Fibroblast of lung (primary cell): ENCODE results near the gene PUS1. TPM values are rescaled to one million over a fixed set of nuclear protein-coding genes. Genes with fewer than 3 reads are reported as not detected.
"Not testable (repeated sequence)": the region's sequence is repeated elsewhere in the genome, so short reads cannot be mapped to it uniquely, and the experiment has no call there.

Experiments
- DNase-seq, 2 donors: peaks; one replicate each; pipeline versions ENCODE4 v3.0.0 to v3.0.0-alpha.2; 2010; ENCODE audit warnings: low read depth in 2 of 2
- H2AFZ ChIP-seq: 2 replicates; pipeline ENCODE4 v1.5.1; 2012; ENCODE audit warnings: low read length, control low read depth, inconsistent platforms
- H3K27ac ChIP-seq: 2 replicates; pipeline ENCODE4 v1.5.1; 2011; ENCODE audit warnings: low read length, control low read depth; ENCODE audit not compliant: insufficient read depth
- H3K27me3 ChIP-seq: 2 replicates; pipeline ENCODE4 v1.5.1; 2011; ENCODE audit warnings: mild to moderate bottlenecking, low read length; ENCODE audit not compliant: control insufficient read depth, insufficient read depth
- H3K36me3 ChIP-seq: 2 replicates; pipeline ENCODE4 v1.5.1; 2011; ENCODE audit warnings: low read length; ENCODE audit not compliant: control insufficient read depth, insufficient read depth
- H3K4me1 ChIP-seq: 2 replicates; pipeline ENCODE4 v1.5.1; 2011; ENCODE audit warnings: low read length; ENCODE audit not compliant: control insufficient read depth, insufficient read depth; ENCODE audit errors: extremely low read depth
- H3K4me2 ChIP-seq: 2 replicates; pipeline ENCODE4 v1.5.1; 2011; ENCODE audit warnings: low read length, control low read depth; ENCODE audit not compliant: insufficient read depth; ENCODE audit errors: extremely low read depth
- H3K4me3 ChIP-seq, 4 experiments: fragments of 200-600 bp in 1 of 4; sonication (generic) in 1 of 4; replicated peaks in 1 of 4; 2 replicates each; pipeline ENCODE4 v1.5.1; 2011 to 2016; ENCODE audit warnings: low read length in 4 of 4, low read depth in 3 of 4, mild to moderate bottlenecking in 3 of 4, control low read depth in 2 of 4, inconsistent platforms in 1 of 4, mixed read lengths in 1 of 4; ENCODE audit not compliant: insufficient read depth in 1 of 4; ENCODE audit errors: control extremely low read depth in 1 of 4
- H3K79me2 ChIP-seq: 2 replicates; pipeline ENCODE4 v1.5.1; 2012; ENCODE audit warnings: mild to moderate bottlenecking, low read length, inconsistent platforms; ENCODE audit not compliant: control insufficient read depth, insufficient read depth
- H3K9ac ChIP-seq: 2 replicates; pipeline ENCODE4 v1.5.1; 2011; ENCODE audit warnings: mild to moderate bottlenecking, low read length, control low read depth; ENCODE audit not compliant: insufficient read depth
- H3K9me3 ChIP-seq: 2 replicates; pipeline ENCODE4 v1.5.1; 2012; ENCODE audit warnings: low read depth, low read length; ENCODE audit not compliant: control insufficient read depth, insufficient read depth
- H4K20me1 ChIP-seq: 2 replicates; pipeline ENCODE4 v1.5.1; 2011; ENCODE audit warnings: low read length; ENCODE audit not compliant: control insufficient read depth, insufficient read depth; ENCODE audit errors: extremely low read depth
- CTCF ChIP-seq, 2 donors: IDR thresholded peaks in 1 of 2; conservative IDR thresholded peaks in 1 of 2; 1 replicate in 1 of 2; 2 replicates in 1 of 2; pipeline ENCODE4 v1.5.1; 2011 to 2012; ENCODE audit warnings: low read length in 2 of 2, control low read depth in 1 of 2, inconsistent platforms in 1 of 2, low read depth in 1 of 2, mild to moderate bottlenecking in 1 of 2
- EZH2 ChIP-seq: IDR thresholded peaks from 2 replicates; pipeline ENCODE4 v1.5.1; 2012; ENCODE audit warnings: low read length, control low read depth, mild to moderate bottlenecking; ENCODE audit errors: missing control alignments
- polyA plus RNA-seq, 2 donors: library from polyadenylated mRNA; depleted of rRNA in 1 of 2; stranded (reverse) in 1 of 2; unstranded in 1 of 2; fragments of >200 nt; gene quantifications; 2 replicates each; pipeline ENCODE4 v1.2.1, GENCODE V29; 2011 to 2012; ENCODE audit warnings: missing spikeins in 1 of 2
- total RNA-seq: library from RNA; depleted of rRNA; stranded (reverse); fragments of >200 nt; gene quantifications from 2 replicates; pipeline ENCODE4 v1.2.1, GENCODE V29; 2014

PUS1 gene
- total and polyA plus RNA-seq, 2 donors (not counting 1 experiment from before 2014, with no cell fraction given) = 8.3 to 10.1 TPM

GRCh38 chr12:131983026-131983425, 54.0 kb downstream of the PUS1 start:
- H3K4me3 ChIP-seq = no peak overlapping the region
- H3K36me3 ChIP-seq = peaks cover 11% of the 10 kb centered on the region
- H3K27ac ChIP-seq = no peak overlapping the region
- no peaks in the 10 kb centered on the region for H3K79me2 ChIP-seq
- H4K20me1 ChIP-seq = no peaks in the 10 kb centered on the region
- H2AFZ ChIP-seq = no peak overlapping the region
- no peaks in the 10 kb centered on the region for H3K27me3 ChIP-seq
- no peaks in the 10 kb centered on the region for H3K9me3 ChIP-seq
- DNase-seq = no peak
- H3K4me1 ChIP-seq = peaks cover 2% of the 10 kb centered on the region
- H3K4me2 ChIP-seq = no peak overlapping the region
- no peak overlapping the region for H3K9ac ChIP-seq
- no peak for TF ChIP-seq EZH2
- TF ChIP-seq CTCF (conservative IDR thresholded peaks at IDR 0.05 in 1 of 2, IDR thresholded peaks at IDR 0.05 in 1 of 2; ENCODE audit: low read depth in 1 of 2, low read length in 2 of 2) = no peak

- Histone ChIP-seq H3K36me3 (peaks cover 13% of the 10 kb centered on the region), H3K27me3 (no peaks in the 10 kb centered on the region), H3K4me1 (peaks cover 2% of the 10 kb centered on the region), H2AFZ (no peak overlapping the region), H3K79me2 (no peaks in the 10 kb centered on the region), H3K4me2 (no peak overlapping the region), H3K27ac (no peak overlapping the region), H3K4me3 (no peak overlapping the region), H3K9ac (no peak overlapping the region), H4K20me1 (no peaks in the 10 kb centered on the region), H3K9me3 (no peaks in the 10 kb centered on the region)
- TF ChIP-seq EZH2 = no peak
- no peak for TF ChIP-seq CTCF (conservative IDR thresholded peaks at IDR 0.05 in 1 of 2, IDR thresholded peaks at IDR 0.05 in 1 of 2; ENCODE audit: low read depth in 1 of 2, low read length in 2 of 2)
- no peak for DNase-seq
These were observed 54.5 kb downstream of the PUS1 start for GRCh38 chr12:131983554-131983953.

GRCh38 chr12:131984334-131984733, 55.3 kb downstream of the PUS1 start:
- H3K9me3 ChIP-seq = no peaks in the 10 kb centered on the region
- no peak overlapping the region for H3K4me2 ChIP-seq
- no peak overlapping the region for H3K27ac ChIP-seq
- no peak overlapping the region for H3K9ac ChIP-seq
- H3K27me3 ChIP-seq = no peaks in the 10 kb centered on the region
- no peaks in the 10 kb centered on the region for H3K79me2 ChIP-seq
- H3K4me3 ChIP-seq = no peak overlapping the region
- H3K4me1 ChIP-seq = peaks cover 2% of the 10 kb centered on the region
- TF ChIP-seq CTCF (conservative IDR thresholded peaks at IDR 0.05 in 1 of 2, IDR thresholded peaks at IDR 0.05 in 1 of 2; ENCODE audit: low read depth in 1 of 2, low read length in 2 of 2) (no peak), EZH2 (no peak)
- DNase-seq = no peak
- peaks cover 16% of the 10 kb centered on the region for H3K36me3 ChIP-seq
- no peaks in the 10 kb centered on the region for H4K20me1 ChIP-seq
- no peak overlapping the region for H2AFZ ChIP-seq

- not testable (repeated sequence) for H3K9ac ChIP-seq, H3K4me2 ChIP-seq, H3K4me3 ChIP-seq, H3K79me2 ChIP-seq, DNase-seq, H2AFZ ChIP-seq, H4K20me1 ChIP-seq, H3K27me3 ChIP-seq, H3K27ac ChIP-seq, H3K9me3 ChIP-seq, H3K4me1 ChIP-seq
- peaks cover 19% of the 10 kb centered on the region for H3K36me3 ChIP-seq
These were observed 56.4 kb downstream of the PUS1 start for GRCh38 chr12:131985510-131985875.
